SU-DHL-6 (cell line): ENCODE data around the gene SEPHS1.

ENCODE experiments used
- EZH2phosphoT487 ChIP-seq: fragments of 200-600 bp; sonication (generic), shearing (Covaris generic); conservative IDR thresholded peaks from 2 replicates; pipeline ENCODE4 v1.6.1; 2018; ENCODE audit warnings: mild to moderate bottlenecking, antibody characterized with exemption, low read length, moderate library complexity, mixed read lengths
- TF ChIP-seq, protein P1 (sequence below): fragments of 200-600 bp; sonication (generic); IDR thresholded peaks from one replicate; pipeline ENCODE4 v1.5.1; 2017; ENCODE audit warnings: antibody characterized with exemption, mild to moderate bottlenecking, low read length, moderate library complexity; ENCODE audit not compliant: insufficient read depth, poor library complexity, severe bottlenecking

- TF ChIP-seq, protein P1, sequence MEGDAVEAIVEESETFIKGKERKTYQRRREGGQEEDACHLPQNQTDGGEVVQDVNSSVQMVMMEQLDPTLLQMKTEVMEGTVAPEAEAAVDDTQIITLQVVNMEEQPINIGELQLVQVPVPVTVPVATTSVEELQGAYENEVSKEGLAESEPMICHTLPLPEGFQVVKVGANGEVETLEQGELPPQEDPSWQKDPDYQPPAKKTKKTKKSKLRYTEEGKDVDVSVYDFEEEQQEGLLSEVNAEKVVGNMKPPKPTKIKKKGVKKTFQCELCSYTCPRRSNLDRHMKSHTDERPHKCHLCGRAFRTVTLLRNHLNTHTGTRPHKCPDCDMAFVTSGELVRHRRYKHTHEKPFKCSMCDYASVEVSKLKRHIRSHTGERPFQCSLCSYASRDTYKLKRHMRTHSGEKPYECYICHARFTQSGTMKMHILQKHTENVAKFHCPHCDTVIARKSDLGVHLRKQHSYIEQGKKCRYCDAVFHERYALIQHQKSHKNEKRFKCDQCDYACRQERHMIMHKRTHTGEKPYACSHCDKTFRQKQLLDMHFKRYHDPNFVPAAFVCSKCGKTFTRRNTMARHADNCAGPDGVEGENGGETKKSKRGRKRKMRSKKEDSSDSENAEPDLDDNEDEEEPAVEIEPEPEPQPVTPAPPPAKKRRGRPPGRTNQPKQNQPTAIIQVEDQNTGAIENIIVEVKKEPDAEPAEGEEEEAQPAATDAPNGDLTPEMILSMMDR, result no peak
- no peak for TF ChIP-seq EZH2phosphoT487
These were observed 42.8 kb upstream of the SEPHS1 start for GRCh38 chr10:13390604-13391522.
